Prostate gland (tissue), 2 donors: ENCODE data around the gene CTNND2.

Experiments
- POLR2A ChIP-seq: fragments of 450-650 bp; IDR thresholded peaks from one replicate; pipeline ENCODE4 v1.6.1; 2016; ENCODE audit warnings: antibody characterized with exemption, mild to moderate bottlenecking
- TF ChIP-seq, protein P1 (sequence below), 4 experiments: fragments of 200-600 bp in 2 of 4; fragments of 450-650 bp in 2 of 4; sonication (generic) in 2 of 4; IDR thresholded peaks; 1 replicate in 3 of 4; 2 replicates in 1 of 4; pipeline ENCODE4 v1.5.1; 2016 to 2019; ENCODE audit warnings: antibody characterized with exemption in 4 of 4, mild to moderate bottlenecking in 2 of 4, moderate library complexity in 2 of 4

- TF ChIP-seq, protein P1, sequence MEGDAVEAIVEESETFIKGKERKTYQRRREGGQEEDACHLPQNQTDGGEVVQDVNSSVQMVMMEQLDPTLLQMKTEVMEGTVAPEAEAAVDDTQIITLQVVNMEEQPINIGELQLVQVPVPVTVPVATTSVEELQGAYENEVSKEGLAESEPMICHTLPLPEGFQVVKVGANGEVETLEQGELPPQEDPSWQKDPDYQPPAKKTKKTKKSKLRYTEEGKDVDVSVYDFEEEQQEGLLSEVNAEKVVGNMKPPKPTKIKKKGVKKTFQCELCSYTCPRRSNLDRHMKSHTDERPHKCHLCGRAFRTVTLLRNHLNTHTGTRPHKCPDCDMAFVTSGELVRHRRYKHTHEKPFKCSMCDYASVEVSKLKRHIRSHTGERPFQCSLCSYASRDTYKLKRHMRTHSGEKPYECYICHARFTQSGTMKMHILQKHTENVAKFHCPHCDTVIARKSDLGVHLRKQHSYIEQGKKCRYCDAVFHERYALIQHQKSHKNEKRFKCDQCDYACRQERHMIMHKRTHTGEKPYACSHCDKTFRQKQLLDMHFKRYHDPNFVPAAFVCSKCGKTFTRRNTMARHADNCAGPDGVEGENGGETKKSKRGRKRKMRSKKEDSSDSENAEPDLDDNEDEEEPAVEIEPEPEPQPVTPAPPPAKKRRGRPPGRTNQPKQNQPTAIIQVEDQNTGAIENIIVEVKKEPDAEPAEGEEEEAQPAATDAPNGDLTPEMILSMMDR (IDR thresholded peaks at IDR 0.05) = no peak
- no peak for TF ChIP-seq POLR2A
These were observed 776.2 kb downstream of the CTNND2 start for GRCh38 chr5:11128021-11128420.
